Uterus (tissue), 2 donors: ENCODE measurements around the gene SLAMF6.

ENCODE experiments used
- CTCF ChIP-seq, 4 experiments: fragments of 200-600 bp in 2 of 4; fragments of 450-650 bp in 2 of 4; sonication (generic) in 2 of 4; IDR thresholded peaks; one replicate each; pipeline ENCODE4 v1.5.1; 2016 to 2019; ENCODE audit warnings: antibody characterized with exemption in 4 of 4, mild to moderate bottlenecking in 2 of 4, moderate library complexity in 1 of 4
- POLR2A ChIP-seq, 2 donors: fragments of 450-650 bp; IDR thresholded peaks; one replicate each; pipeline ENCODE4 v1.6.1; 2016; ENCODE audit warnings: antibody characterized with exemption in 2 of 2, mild to moderate bottlenecking in 1 of 2, moderate library complexity in 1 of 2

- TF ChIP-seq CTCF (IDR thresholded peaks at IDR 0.05) (no peak), POLR2A (IDR thresholded peaks at IDR 0.05) (no peak)
Observed at GRCh38 chr1:160544647-160545046, 21.6 kb upstream of the SLAMF6 start.
